Coronary artery (tissue), 2 donors: ENCODE measurements around the gene LSG1.

Experiments
- DNase-seq: peaks from one replicate; pipeline ENCODE4 v3.0.0-alpha.2; 2017; ENCODE audit warnings: low spot score
- H3K27ac ChIP-seq, 2 donors: fragments of 200-600 bp; sonication (generic); one replicate each; pipeline ENCODE4 v1.5.1; 2016 to 2019
- H3K4me3 ChIP-seq: fragments of 200-600 bp; sonication (generic); 2 replicates; pipeline ENCODE4 v1.5.1; 2016; ENCODE audit warnings: mild to moderate bottlenecking, moderate library complexity
- CTCF ChIP-seq: fragments of 200-600 bp; sonication (generic); IDR thresholded peaks from one replicate; pipeline ENCODE4 v1.5.1; 2019; ENCODE audit warnings: antibody characterized with exemption

Gene LSG1

GRCh38 chr3:194682694-194683310 is 10.8 kb upstream of the LSG1 start:
- peak overlapping the region in 1 of 2 donors; percentile 50 for H3K27ac ChIP-seq
- H3K4me3 ChIP-seq, result no peak overlapping the region
- DNase-seq, result peak; percentile 79
- TF ChIP-seq CTCF, result peak; percentile 77

GRCh38 chr3:194682189-194682693 is 10.2 kb upstream of the LSG1 start:
- peak overlapping the region in 1 of 2 donors; percentile 50 for H3K27ac ChIP-seq
- no peak for DNase-seq
- H3K4me3 ChIP-seq, result no peak overlapping the region
- no peak for TF ChIP-seq CTCF

- no peak overlapping the region for H3K27ac ChIP-seq
- TF ChIP-seq CTCF, result no peak
- H3K4me3 ChIP-seq, result no peak overlapping the region
- DNase-seq, result peak; percentile 52
Measured at GRCh38 chr3:194680888-194681615, 9.1 kb upstream of the LSG1 start.

GRCh38 chr3:194676471-194676870 is 4.5 kb upstream of the LSG1 start:
- H3K27ac ChIP-seq, result no peak overlapping the region
- H3K4me3 ChIP-seq, result no peak overlapping the region
- peak; percentile 9 for DNase-seq
- TF ChIP-seq CTCF, result no peak

- no peak for TF ChIP-seq CTCF
- Histone ChIP-seq H3K27ac (no peak overlapping the region), H3K4me3 (no peak overlapping the region)
- DNase-seq, result no peak
Measured at GRCh38 chr3:194675680-194676079, 3.7 kb upstream of the LSG1 start.

GRCh38 chr3:194675081-194675640 is 3.2 kb upstream of the LSG1 start:
- no peak overlapping the region for H3K4me3 ChIP-seq
- TF ChIP-seq CTCF, result no peak
- peak overlapping the region in 1 of 2 donors; percentile 37 for H3K27ac ChIP-seq
- peak; percentile 70 for DNase-seq
